ENCODE results near the gene HAUS1. TPM values are rescaled to one million over a fixed set of nuclear protein-coding genes. Genes with fewer than 3 reads are reported as not detected.

Gene HAUS1
- total and polyA plus RNA-seq, 2 of the 8 experiments (the other 6 are each of a cell fraction or from before 2014, with no cell fraction given): 104 TPM

- TF ChIP-seq NANOG (IDR thresholded peaks at IDR 0.05; ENCODE audit: insufficient read depth, low read depth, low read length, poor library complexity, severe bottlenecking): no peak
- TF ChIP-seq ASH2L (IDR thresholded peaks at IDR 0.05; ENCODE audit: low read length): no peak
- no peak for TF ChIP-seq BCL11A (IDR thresholded peaks at IDR 0.05; ENCODE audit: low read depth in 2 of 2, low read length in 2 of 2)
- no peak for TF ChIP-seq EP300 (IDR thresholded peaks at IDR 0.05; ENCODE audit: borderline replicate concordance in 1 of 2, low read depth in 2 of 2, low read length in 2 of 2)
- TF ChIP-seq MAFK (IDR thresholded peaks at IDR 0.05; ENCODE audit: low read depth, low read length): no peak
Observed at GRCh38 chr18:46070232-46070631, 34.0 kb upstream of the HAUS1 start (continued).
